Measurements from ENCODE around the gene AGR2. TPM values are rescaled to one million over a fixed set of nuclear protein-coding genes. Genes with fewer than 3 reads are reported as not detected.

The AGR2 gene
- polyA plus RNA-seq, 1 experiment = 0.60 TPM

GRCh38 chr7:16801111-16801542 lies 3.7 kb downstream of the AGR2 start:
- H3K27me3 ChIP-seq (ENCODE audit: control insufficient read depth, insufficient read depth, low read length) = no peaks in the 10 kb centered on the region
- no peak overlapping the region for H3K27ac ChIP-seq (ENCODE audit: low read depth, low read length)
- TF ChIP-seq CTCF (IDR thresholded peaks at IDR 0.05; ENCODE audit: low read depth, low read length) = peak; percentile 69
- ChIA-PET CTCF (interaction anchor here (0.6 to 3.4 kb wide), 29 partner anchors 8 to 846 kb away, joined by 3 to 43 read pairs (median 4); no protein-coding TSS in a partner anchor), POLR2A (interaction anchor here (1.0 kb wide), 1 partner anchor 116 kb away, joined by 4 read pairs; no protein-coding TSS in a partner anchor)
- H3K9me3 ChIP-seq (ENCODE audit: control insufficient read depth, insufficient read depth, low read length) = no peaks in the 10 kb centered on the region
- peak; percentile 34 for DNase-seq (ENCODE audit: low read depth, low spot score)
- no peak overlapping the region for H3K4me3 ChIP-seq (ENCODE audit: low read depth, low read length)

- H3K27me3 ChIP-seq (ENCODE audit: control insufficient read depth, insufficient read depth, low read length) = no peaks in the 10 kb centered on the region
- CTCF ChIA-PET = no interaction called here
- POLR2A ChIA-PET = no interaction called here
Measured at GRCh38 chr7:16795624-16796023, 9.2 kb downstream of the AGR2 start.

GRCh38 chr7:16794986-16795385 lies 9.8 kb downstream of the AGR2 start:
- Histone ChIP-seq H3K27ac (ENCODE audit: low read depth, low read length) (no peak overlapping the region), H3K9me3 (ENCODE audit: control insufficient read depth, insufficient read depth, low read length) (no peaks in the 10 kb centered on the region), H3K27me3 (ENCODE audit: control insufficient read depth, insufficient read depth, low read length) (no peaks in the 10 kb centered on the region), H3K4me3 (ENCODE audit: low read depth, low read length) (no peak overlapping the region)
- DNase-seq (ENCODE audit: low read depth, low spot score) = no peak
- POLR2A ChIA-PET = no interaction called here
- CTCF ChIA-PET = interaction anchor here (1.1 kb wide), 1 partner anchor 44 kb away, joined by 3 read pairs; no protein-coding TSS in a partner anchor
- TF ChIP-seq CTCF (IDR thresholded peaks at IDR 0.05; ENCODE audit: low read depth, low read length) = no peak

More at GRCh38 chr7:16795624-16796023, 9.2 kb downstream of the AGR2 start:
- H3K27ac ChIP-seq (ENCODE audit: low read depth, low read length) = no peak overlapping the region
- no peak for DNase-seq (ENCODE audit: low read depth, low spot score)
- TF ChIP-seq CTCF (IDR thresholded peaks at IDR 0.05; ENCODE audit: low read depth, low read length) = no peak
- no peak overlapping the region for H3K4me3 ChIP-seq (ENCODE audit: low read depth, low read length)
- no peaks in the 10 kb centered on the region for H3K9me3 ChIP-seq (ENCODE audit: control insufficient read depth, insufficient read depth, low read length)

- H3K9me3 ChIP-seq (ENCODE audit: control insufficient read depth, insufficient read depth, low read length) = no peaks in the 10 kb centered on the region
- no peaks in the 10 kb centered on the region for H3K27me3 ChIP-seq (ENCODE audit: control insufficient read depth, insufficient read depth, low read length)
- POLR2A ChIA-PET = no interaction called here
- TF ChIP-seq CTCF (IDR thresholded peaks at IDR 0.05; ENCODE audit: low read depth, low read length) = no peak
- no peak overlapping the region for H3K4me3 ChIP-seq (ENCODE audit: low read depth, low read length)
- CTCF ChIA-PET = interaction anchor here (0.6 to 1.8 kb wide), 3 partner anchors 9 to 126 kb away, joined by 4 to 7 read pairs (median 6); no protein-coding TSS in a partner anchor
- H3K27ac ChIP-seq (ENCODE audit: low read depth, low read length) = no peak overlapping the region
- no peak for DNase-seq (ENCODE audit: low read depth, low spot score)
Measured at GRCh38 chr7:16791905-16792698, 12.7 kb downstream of the AGR2 start.

GRCh38 chr7:16791071-16791470 lies 13.7 kb downstream of the AGR2 start:
- no peak for DNase-seq (ENCODE audit: low read depth, low spot score)

More at GRCh38 chr7:16791071-16791470, 13.7 kb downstream of the AGR2 start:
- CTCF ChIA-PET = interaction anchor here (1.3 to 1.8 kb wide), 2 partner anchors 10 to 127 kb away, joined by 4 to 7 read pairs; no protein-coding TSS in a partner anchor
- TF ChIP-seq CTCF (IDR thresholded peaks at IDR 0.05; ENCODE audit: low read depth, low read length) = no peak
- no peaks in the 10 kb centered on the region for H3K27me3 ChIP-seq (ENCODE audit: control insufficient read depth, insufficient read depth, low read length)
- POLR2A ChIA-PET = no interaction called here
- no peak overlapping the region for H3K27ac ChIP-seq (ENCODE audit: low read depth, low read length)
- no peaks in the 10 kb centered on the region for H3K9me3 ChIP-seq (ENCODE audit: control insufficient read depth, insufficient read depth, low read length)
- no peak overlapping the region for H3K4me3 ChIP-seq (ENCODE audit: low read depth, low read length)

Measured in AG04450 (cell line).